Liver (tissue), 9 donors: ENCODE data around the gene DLX4. TPM values are rescaled to one million over a fixed set of nuclear protein-coding genes. Genes with fewer than 3 reads are reported as not detected.

Experiments
- DNase-seq: peaks from one replicate; pipeline ENCODE4 v3.0.0-alpha.2; 2017; ENCODE audit warnings: low spot score
- H3K27ac ChIP-seq, 2 donors: one replicate each; pipeline ENCODE4 v1.7.0; 2013; ENCODE audit warnings: inconsistent platforms in 2 of 2, low read length in 2 of 2, control low read depth in 1 of 2, low read depth in 1 of 2, mild to moderate bottlenecking in 1 of 2
- H3K27me3 ChIP-seq, 4 donors: one replicate each; pipeline versions ENCODE4 v1.6.1 to v1.7.0; 2013; ENCODE audit warnings: low read length in 3 of 4, inconsistent platforms in 1 of 4, mild to moderate bottlenecking in 1 of 4, moderate library complexity in 1 of 4; ENCODE audit not compliant: control insufficient read depth in 4 of 4, insufficient read depth in 4 of 4
- H3K36me3 ChIP-seq, 4 donors: one replicate each; pipeline versions ENCODE4 v1.6.1 to v1.7.0; 2013; ENCODE audit warnings: low read length in 3 of 4, mild to moderate bottlenecking in 3 of 4, low read depth in 1 of 4, moderate library complexity in 1 of 4; ENCODE audit not compliant: control insufficient read depth in 4 of 4, insufficient read depth in 3 of 4
- H3K4me1 ChIP-seq, 4 donors: one replicate each; pipeline versions ENCODE4 v1.6.1 to v1.7.0; 2013; ENCODE audit warnings: low read length in 3 of 4, mild to moderate bottlenecking in 3 of 4, moderate library complexity in 1 of 4; ENCODE audit not compliant: control insufficient read depth in 4 of 4, insufficient read depth in 4 of 4
- H3K4me3 ChIP-seq, 3 donors: one replicate each; pipeline versions ENCODE4 v1.6.1 to v1.7.0; 2013; ENCODE audit warnings: low read length in 3 of 3, control low read depth in 1 of 3, low read depth in 1 of 3, mild to moderate bottlenecking in 1 of 3
- H3K9ac ChIP-seq, 2 donors: one replicate each; pipeline ENCODE4 v1.7.0; 2013; ENCODE audit warnings: low read length in 2 of 2, mild to moderate bottlenecking in 2 of 2, moderate library complexity in 2 of 2, control low read depth in 1 of 2, low read depth in 1 of 2
- H3K9me3 ChIP-seq, 4 donors: one replicate each; pipeline versions ENCODE4 v1.6.1 to v1.7.0; 2013; ENCODE audit warnings: low read length in 3 of 4; ENCODE audit not compliant: control insufficient read depth in 4 of 4
- CTCF ChIP-seq: fragments of 150-350 bp; IDR thresholded peaks from 2 replicates; pipeline ENCODE4 v1.5.1; 2017; ENCODE audit warnings: improper control_type of control experiment, low read depth, low read length; ENCODE audit not compliant: missing input control
- EGR1 ChIP-seq, 2 donors: IDR thresholded peaks; 2 replicates each; pipeline ENCODE4 v1.6.1; 2016 to 2018; ENCODE audit warnings: antibody characterized with exemption in 2 of 2, low read depth in 2 of 2
- FOXA1 ChIP-seq: IDR thresholded peaks from 2 replicates; pipeline ENCODE4 v1.6.1; 2016; ENCODE audit warnings: antibody characterized with exemption
- FOXA2 ChIP-seq: IDR thresholded peaks from 2 replicates; pipeline ENCODE4 v1.6.1; 2016; ENCODE audit warnings: antibody characterized with exemption
- HNF4A ChIP-seq, 2 donors: conservative IDR thresholded peaks; 2 replicates each; pipeline ENCODE4 v1.6.1; 2016; ENCODE audit warnings: antibody characterized with exemption in 2 of 2, mild to moderate bottlenecking in 2 of 2
- HNF4G ChIP-seq: IDR thresholded peaks from 2 replicates; pipeline ENCODE4 v1.6.1; 2016; ENCODE audit warnings: antibody characterized with exemption
- JUND ChIP-seq, 2 donors: IDR thresholded peaks; 2 replicates each; pipeline ENCODE4 v1.6.1; 2016; ENCODE audit warnings: antibody characterized with exemption in 2 of 2
- NR2F2 ChIP-seq: IDR thresholded peaks from 2 replicates; pipeline ENCODE4 v1.6.1; 2016; ENCODE audit warnings: antibody characterized with exemption
- RAD21 ChIP-seq, 2 donors: IDR thresholded peaks; 2 replicates each; pipeline ENCODE4 v1.6.1; 2016; ENCODE audit warnings: antibody characterized with exemption in 2 of 2, mild to moderate bottlenecking in 2 of 2
- RXRA ChIP-seq, 2 donors: IDR thresholded peaks; 2 replicates each; pipeline ENCODE4 v1.6.1; 2017 to 2018; ENCODE audit warnings: antibody characterized with exemption in 2 of 2, mild to moderate bottlenecking in 1 of 2
- SP1 ChIP-seq: IDR thresholded peaks from 2 replicates; pipeline ENCODE4 v1.6.1; 2018; ENCODE audit warnings: antibody characterized with exemption, mild to moderate bottlenecking
- TAF1 ChIP-seq: conservative IDR thresholded peaks from 2 replicates; pipeline ENCODE4 v1.6.1; 2016; ENCODE audit warnings: antibody characterized with exemption, mild to moderate bottlenecking
- YY1 ChIP-seq: IDR thresholded peaks from 2 replicates; pipeline ENCODE4 v1.6.1; 2016; ENCODE audit warnings: antibody characterized with exemption, mild to moderate bottlenecking
- WGBS: extraction: QIAGEN DNeasy Blood & Tissue Kit; methylation state at CpG from one replicate; pipeline ENCODE4 v1.1.7; 2013; 5-methylcytosine and 5-hydroxymethylcytosine counted together
- polyA plus RNA-seq, 2 donors: library from polyadenylated mRNA; stranded (reverse) in 1 of 2; unstranded in 1 of 2; fragments of 200-250 nt in 1 of 2; fragments of >200 nt in 1 of 2; fragmentation: Nextera tagmentation in 1 of 2; extraction: Ambion mirVana in 1 of 2; gene quantifications; one replicate each; pipeline versions ENCODE4 v1.2.1 to v1.2.3, GENCODE V29; 2013 to 2015
- total RNA-seq, 2 donors: library from RNA; depleted of rRNA; stranded (reverse); fragments of >200 nt; gene quantifications; one replicate each; pipeline ENCODE4 v1.2.3, GENCODE V29; 2014
- TF ChIP-seq, protein P1 (sequence below): IDR thresholded peaks from 2 replicates; pipeline ENCODE4 v1.6.1; 2016; ENCODE audit warnings: antibody characterized with exemption, mild to moderate bottlenecking
- TF ChIP-seq, protein P2 (sequence below): IDR thresholded peaks from 2 replicates; pipeline ENCODE4 v1.6.1; 2016; ENCODE audit warnings: antibody characterized with exemption
- TF ChIP-seq, protein P3 (sequence below): IDR thresholded peaks from 2 replicates; pipeline ENCODE4 v1.6.1; 2016; ENCODE audit warnings: antibody characterized with exemption
- TF ChIP-seq, protein P4 (sequence below): IDR thresholded peaks from 2 replicates; pipeline ENCODE4 v1.6.1; 2016; ENCODE audit warnings: antibody characterized with exemption
- donor health status: healthy.
- donor health status: healthy.
- donor health status: healthy.
- donor health status: healthy.
- donor health status: healthy.

Gene DLX4
- total and polyA plus RNA-seq, 4 donors, result not detected

DNA sequence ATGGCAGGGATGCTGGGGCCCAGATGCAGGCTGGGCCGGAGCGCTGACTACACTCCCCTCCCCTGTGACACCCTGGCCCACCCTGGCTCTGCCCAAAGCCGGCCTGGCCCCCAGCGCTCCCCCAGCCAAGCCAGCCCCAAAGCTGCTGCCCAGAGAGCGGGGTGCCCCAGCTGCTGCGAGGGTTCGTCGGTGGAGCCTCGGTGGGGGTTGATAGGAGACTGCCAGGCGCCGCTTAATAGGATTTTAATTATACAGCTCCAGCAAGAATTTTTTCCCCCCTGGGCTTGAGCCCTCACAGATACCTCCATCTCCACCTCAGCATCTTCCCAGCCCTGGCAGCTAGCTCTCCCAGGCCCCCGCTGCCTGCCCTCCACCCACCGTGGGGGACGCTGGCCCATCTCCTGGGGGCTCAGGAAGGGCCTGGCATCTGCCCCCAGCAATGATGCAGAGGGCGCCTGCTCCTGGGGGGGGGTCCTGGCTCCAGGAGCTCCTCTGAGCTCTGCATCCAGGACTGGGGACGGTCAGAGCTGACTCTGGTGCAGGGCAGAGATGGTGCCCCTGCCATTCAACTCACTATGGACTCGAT is 36.8 kb upstream of the DLX4 start:
- no peaks in the 10 kb centered on the region for H3K36me3 ChIP-seq
- no peak for TF ChIP-seq YY1
- TF ChIP-seq FOXA2, result no peak
- no peak for TF ChIP-seq SP1
- no peak for TF ChIP-seq HNF4G
- no peak for TF ChIP-seq HNF4A (conservative IDR thresholded peaks at IDR 0.05)
- TF ChIP-seq, protein P1, sequence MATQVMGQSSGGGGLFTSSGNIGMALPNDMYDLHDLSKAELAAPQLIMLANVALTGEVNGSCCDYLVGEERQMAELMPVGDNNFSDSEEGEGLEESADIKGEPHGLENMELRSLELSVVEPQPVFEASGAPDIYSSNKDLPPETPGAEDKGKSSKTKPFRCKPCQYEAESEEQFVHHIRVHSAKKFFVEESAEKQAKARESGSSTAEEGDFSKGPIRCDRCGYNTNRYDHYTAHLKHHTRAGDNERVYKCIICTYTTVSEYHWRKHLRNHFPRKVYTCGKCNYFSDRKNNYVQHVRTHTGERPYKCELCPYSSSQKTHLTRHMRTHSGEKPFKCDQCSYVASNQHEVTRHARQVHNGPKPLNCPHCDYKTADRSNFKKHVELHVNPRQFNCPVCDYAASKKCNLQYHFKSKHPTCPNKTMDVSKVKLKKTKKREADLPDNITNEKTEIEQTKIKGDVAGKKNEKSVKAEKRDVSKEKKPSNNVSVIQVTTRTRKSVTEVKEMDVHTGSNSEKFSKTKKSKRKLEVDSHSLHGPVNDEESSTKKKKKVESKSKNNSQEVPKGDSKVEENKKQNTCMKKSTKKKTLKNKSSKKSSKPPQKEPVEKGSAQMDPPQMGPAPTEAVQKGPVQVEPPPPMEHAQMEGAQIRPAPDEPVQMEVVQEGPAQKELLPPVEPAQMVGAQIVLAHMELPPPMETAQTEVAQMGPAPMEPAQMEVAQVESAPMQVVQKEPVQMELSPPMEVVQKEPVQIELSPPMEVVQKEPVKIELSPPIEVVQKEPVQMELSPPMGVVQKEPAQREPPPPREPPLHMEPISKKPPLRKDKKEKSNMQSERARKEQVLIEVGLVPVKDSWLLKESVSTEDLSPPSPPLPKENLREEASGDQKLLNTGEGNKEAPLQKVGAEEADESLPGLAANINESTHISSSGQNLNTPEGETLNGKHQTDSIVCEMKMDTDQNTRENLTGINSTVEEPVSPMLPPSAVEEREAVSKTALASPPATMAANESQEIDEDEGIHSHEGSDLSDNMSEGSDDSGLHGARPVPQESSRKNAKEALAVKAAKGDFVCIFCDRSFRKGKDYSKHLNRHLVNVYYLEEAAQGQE, result no peak
- TF ChIP-seq, protein P2, sequence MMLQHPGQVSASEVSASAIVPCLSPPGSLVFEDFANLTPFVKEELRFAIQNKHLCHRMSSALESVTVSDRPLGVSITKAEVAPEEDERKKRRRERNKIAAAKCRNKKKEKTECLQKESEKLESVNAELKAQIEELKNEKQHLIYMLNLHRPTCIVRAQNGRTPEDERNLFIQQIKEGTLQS, result no peak
- TF ChIP-seq CTCF, result no peak
- TF ChIP-seq TAF1, result no peak
- H3K27me3 ChIP-seq, result peaks cover 0 to 4% (median 0%) of the 10 kb centered on the region in 4 donors
- H3K4me1 ChIP-seq, result no peaks in the 10 kb centered on the region
- H3K27ac ChIP-seq, result no peak overlapping the region
- WGBS, result 71% methylated on average over 17 of the region's 17 CpGs
- no peaks in the 10 kb centered on the region for H3K9me3 ChIP-seq
- no peak for DNase-seq
- no peak overlapping the region for H3K9ac ChIP-seq
- no peak overlapping the region for H3K4me3 ChIP-seq

GRCh38 chr17:49932901-49933300 is 36.1 kb upstream of the DLX4 start:
- Histone ChIP-seq H3K27me3 (peaks cover 0 to 4% (median 0%) of the 10 kb centered on the region in 4 donors), H3K4me1 (no peaks in the 10 kb centered on the region), H3K4me3 (no peak overlapping the region), H3K36me3 (no peaks in the 10 kb centered on the region), H3K27ac (no peak overlapping the region), H3K9ac (no peak overlapping the region), H3K9me3 (no peaks in the 10 kb centered on the region)
- TF ChIP-seq EGR1 (IDR thresholded peaks at IDR 0.05; ENCODE audit: low read depth in 2 of 2) (no peak), TAF1 (no peak), HNF4A (conservative IDR thresholded peaks at IDR 0.05) (no peak), JUND (IDR thresholded peaks at IDR 0.05) (no peak), RXRA (IDR thresholded peaks at IDR 0.05) (no peak), FOXA2 (no peak), FOXA1 (no peak), NR2F2 (no peak), HNF4G (no peak), CTCF (no peak), SP1 (no peak), RAD21 (IDR thresholded peaks at IDR 0.05) (no peak), YY1 (no peak)
- TF ChIP-seq, protein P2, result no peak
- TF ChIP-seq, protein P1, result no peak
- TF ChIP-seq, protein P3, sequence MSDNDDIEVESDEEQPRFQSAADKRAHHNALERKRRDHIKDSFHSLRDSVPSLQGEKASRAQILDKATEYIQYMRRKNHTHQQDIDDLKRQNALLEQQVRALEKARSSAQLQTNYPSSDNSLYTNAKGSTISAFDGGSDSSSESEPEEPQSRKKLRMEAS, result no peak
- TF ChIP-seq, protein P4, sequence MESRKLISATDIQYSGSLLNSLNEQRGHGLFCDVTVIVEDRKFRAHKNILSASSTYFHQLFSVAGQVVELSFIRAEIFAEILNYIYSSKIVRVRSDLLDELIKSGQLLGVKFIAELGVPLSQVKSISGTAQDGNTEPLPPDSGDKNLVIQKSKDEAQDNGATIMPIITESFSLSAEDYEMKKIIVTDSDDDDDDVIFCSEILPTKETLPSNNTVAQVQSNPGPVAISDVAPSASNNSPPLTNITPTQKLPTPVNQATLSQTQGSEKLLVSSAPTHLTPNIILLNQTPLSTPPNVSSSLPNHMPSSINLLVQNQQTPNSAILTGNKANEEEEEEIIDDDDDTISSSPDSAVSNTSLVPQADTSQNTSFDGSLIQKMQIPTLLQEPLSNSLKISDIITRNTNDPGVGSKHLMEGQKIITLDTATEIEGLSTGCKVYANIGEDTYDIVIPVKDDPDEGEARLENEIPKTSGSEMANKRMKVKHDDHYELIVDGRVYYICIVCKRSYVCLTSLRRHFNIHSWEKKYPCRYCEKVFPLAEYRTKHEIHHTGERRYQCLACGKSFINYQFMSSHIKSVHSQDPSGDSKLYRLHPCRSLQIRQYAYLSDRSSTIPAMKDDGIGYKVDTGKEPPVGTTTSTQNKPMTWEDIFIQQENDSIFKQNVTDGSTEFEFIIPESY, result no peak
- 68% methylated on average over 6 of the region's 6 CpGs for WGBS
- no peak for DNase-seq
